GM10847 (cell line): Measurements from ENCODE around the gene BICC1.

Source experiments
- POLR2A ChIP-seq: IDR thresholded peaks from 2 replicates; pipeline ENCODE4 v1.6.1; 2011; ENCODE audit not compliant: insufficient read length; ENCODE audit errors: extremely low read depth

BICC1 gene

GRCh38 chr10:58712982-58713381 is 200.3 kb downstream of the BICC1 start:
- TF ChIP-seq POLR2A = no peak

- no peak for TF ChIP-seq POLR2A
These were observed 201.7 kb downstream of the BICC1 start for GRCh38 chr10:58714409-58714808.

GRCh38 chr10:58715061-58715460 is 202.4 kb downstream of the BICC1 start:
- TF ChIP-seq POLR2A = no peak

DNA sequence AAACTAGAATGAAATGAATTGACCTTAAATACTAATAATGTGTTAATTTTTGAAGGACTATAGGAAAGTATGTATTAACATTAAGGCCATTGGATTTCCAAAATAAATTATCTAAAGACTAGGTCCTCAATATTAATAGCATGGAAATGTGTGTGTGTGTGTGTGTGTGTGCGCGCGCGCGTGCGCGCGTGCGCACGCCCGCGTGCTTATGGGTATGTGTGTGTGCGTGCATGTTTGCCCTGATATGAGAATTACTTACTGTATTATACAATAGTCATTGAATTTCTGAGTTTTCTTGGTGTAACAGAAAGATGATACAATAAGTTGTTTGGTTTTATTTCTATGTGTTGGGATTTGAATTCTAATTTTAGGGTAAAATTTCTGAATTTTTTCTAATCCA is 205.9 kb downstream of the BICC1 start:
- no peak for TF ChIP-seq POLR2A

DNA sequence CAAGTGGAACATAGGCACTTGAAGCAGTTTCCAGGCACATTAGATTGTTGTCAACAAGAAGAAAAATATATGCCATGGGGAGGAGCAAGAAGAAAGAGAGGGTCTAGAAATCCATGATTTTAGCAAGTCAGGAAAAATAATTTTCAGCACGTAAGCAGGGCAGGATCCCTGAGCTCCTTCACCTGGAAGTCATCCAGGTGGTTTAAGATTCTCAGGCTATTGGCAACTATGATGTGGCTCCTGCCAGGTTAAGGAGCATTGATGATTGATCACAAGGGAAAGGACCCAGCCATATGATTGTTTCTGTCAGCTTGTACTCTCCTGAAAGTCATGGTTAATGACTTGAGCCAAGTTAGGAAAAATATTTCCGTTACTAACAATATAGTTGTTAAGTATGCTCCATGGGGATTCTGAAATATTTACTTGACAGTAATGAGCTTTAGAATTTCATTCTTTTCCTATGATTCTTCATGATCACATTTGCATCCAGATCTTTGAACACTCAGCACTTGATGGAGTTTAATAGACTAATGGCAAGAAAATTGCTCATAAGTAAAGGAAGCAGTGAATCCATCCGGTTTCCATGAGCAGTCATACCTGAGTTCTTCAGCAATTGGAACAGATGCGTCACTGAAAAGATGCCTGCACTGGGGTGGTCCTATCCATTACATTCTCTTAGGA is 209.1 kb downstream of the BICC1 start:
- no peak for TF ChIP-seq POLR2A

- no peak for TF ChIP-seq POLR2A
These were observed 210.5 kb downstream of the BICC1 start for GRCh38 chr10:58723186-58723585.

DNA sequence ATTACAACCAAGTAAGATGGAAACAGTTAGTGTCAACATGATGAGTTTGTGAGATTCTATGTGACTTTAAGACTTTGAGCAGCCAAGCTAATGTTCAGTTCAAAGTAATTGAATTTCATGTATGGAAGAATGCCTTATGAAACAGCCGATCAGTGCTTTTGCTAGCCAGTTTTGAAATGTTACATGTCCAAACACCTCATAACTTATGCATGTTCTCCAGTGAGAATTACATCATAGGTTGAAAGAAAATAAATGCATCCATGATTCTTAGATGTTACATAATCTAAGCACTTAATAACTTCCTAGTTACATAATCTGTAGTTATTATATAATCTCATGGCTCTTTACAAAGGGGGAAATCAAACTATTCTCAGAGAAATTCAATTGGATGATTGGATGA is 211.3 kb downstream of the BICC1 start:
- TF ChIP-seq POLR2A = no peak

- no peak for TF ChIP-seq POLR2A
These were observed 212.1 kb downstream of the BICC1 start for GRCh38 chr10:58724781-58725180.

- no peak for TF ChIP-seq POLR2A
These were observed 213.2 kb downstream of the BICC1 start for GRCh38 chr10:58725901-58726300.

- TF ChIP-seq POLR2A = no peak
These were observed 215.0 kb downstream of the BICC1 start for GRCh38 chr10:58727633-58728032.

DNA sequence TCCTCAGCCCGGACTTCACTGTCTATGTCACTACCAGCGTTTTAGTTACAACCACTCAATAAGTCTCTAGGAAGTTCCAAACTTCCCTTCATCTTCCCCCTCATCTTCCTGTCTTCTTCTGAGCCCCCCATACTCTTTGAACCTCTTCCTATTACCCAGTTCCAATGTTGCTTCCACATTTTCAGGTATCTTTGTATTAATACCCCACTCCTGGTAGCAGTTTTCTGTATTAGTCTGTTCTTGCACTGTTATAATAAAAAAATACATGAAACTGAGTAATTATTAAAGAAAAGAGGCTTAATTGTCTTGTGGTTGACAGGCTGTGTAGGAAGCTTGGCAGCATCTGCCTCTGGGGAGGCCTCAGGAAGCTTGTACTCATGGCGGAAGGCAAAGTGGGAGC is 218.6 kb downstream of the BICC1 start:
- no peak for TF ChIP-seq POLR2A

DNA sequence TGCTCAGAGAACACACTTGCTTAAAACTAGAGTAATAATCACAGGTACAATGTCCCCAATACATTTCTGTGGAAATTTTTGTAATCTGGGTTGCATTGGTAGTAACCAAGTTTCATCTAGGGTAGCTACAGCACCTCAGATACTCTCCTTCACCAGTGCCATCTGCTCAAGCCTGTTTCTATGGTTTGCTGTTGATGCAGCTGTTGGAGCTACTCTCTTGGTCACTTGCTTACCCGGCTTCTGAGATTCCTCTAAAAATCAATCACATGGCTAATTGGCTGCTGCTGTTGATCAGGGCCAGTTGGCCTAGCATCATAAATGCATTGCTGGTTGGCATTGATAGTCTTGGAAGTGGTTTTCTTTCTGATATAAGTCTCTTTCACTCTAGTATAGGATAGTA is 220.8 kb downstream of the BICC1 start:
- no peak for TF ChIP-seq POLR2A

GRCh38 chr10:58734116-58734515 is 221.4 kb downstream of the BICC1 start:
- TF ChIP-seq POLR2A = no peak

DNA sequence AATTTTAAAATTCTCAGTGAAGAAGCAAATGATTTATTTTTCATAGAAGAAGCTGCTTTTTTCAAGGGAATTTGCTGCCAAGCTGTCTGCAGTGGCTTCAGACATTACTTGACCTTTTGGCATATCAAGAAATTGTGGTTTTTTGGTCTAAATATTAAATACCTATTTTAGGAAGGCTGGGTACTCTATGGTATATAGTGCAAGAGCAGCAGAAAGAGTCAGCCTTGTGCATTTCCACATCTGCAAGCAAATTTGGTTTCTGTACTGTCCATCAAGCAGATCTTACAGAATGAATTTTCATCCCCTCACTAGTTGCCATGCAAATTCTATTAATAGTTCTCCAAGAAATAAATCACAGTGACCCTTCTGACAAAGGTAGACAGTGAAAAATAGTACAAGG is 222.0 kb downstream of the BICC1 start:
- TF ChIP-seq POLR2A = no peak

DNA sequence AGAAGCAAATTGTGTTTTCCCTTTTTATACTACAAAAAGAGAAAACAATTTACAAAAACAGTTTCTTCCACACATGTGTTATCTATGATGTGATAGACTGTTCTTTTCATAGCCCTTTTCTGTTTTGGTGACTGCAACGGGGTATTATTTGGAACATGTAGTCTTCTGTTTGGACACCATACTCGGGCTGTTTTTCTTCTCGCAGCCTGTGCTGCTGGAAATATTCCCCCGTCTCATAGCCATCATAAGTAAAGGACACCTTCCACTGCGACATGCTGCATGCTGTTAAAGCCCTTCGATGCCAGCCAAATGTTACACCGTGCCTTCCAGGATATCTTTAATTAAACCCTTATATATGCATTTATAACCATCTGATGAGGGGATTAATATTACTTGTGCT is 222.4 kb downstream of the BICC1 start:
- no peak for TF ChIP-seq POLR2A

GRCh38 chr10:58740620-58741369 is 228.1 kb downstream of the BICC1 start:
- no peak for TF ChIP-seq POLR2A

- TF ChIP-seq POLR2A = no peak
These were observed 229.0 kb downstream of the BICC1 start for GRCh38 chr10:58741673-58742072.
